SH-SY5Y (cell line): ENCODE measurements around the gene AFP.

Source experiments
- GATA2 ChIP-seq: IDR thresholded peaks from 2 replicates; pipeline ENCODE4 v1.6.1; 2011; ENCODE audit warnings: mild to moderate bottlenecking, low read depth, low read length
- GATA3 ChIP-seq: IDR thresholded peaks from 2 replicates; pipeline ENCODE4 v1.6.1; 2011; ENCODE audit warnings: low read depth, mild to moderate bottlenecking, low read length, moderate library complexity

GRCh38 chr4:73396993-73397972, 38.7 kb upstream of the AFP start:
- no peak for TF ChIP-seq GATA2
- TF ChIP-seq GATA3 = no peak
